HG03175 (cell line): ENCODE data around the gene TARDBP.
A peak's percentile ranks its signal among the peaks of the same experiment; 100 is the strongest.
"Not testable (repeated sequence)": the region's sequence is repeated elsewhere in the genome, so short reads cannot be mapped to it uniquely, and the experiment has no call there.

ENCODE experiments used
- ATAC-seq: cut with Tn5 transposase; IDR thresholded peaks from one replicate; pipeline ENCODE4 v1.9.1; 2021; ENCODE audit warnings: mild to moderate bottlenecking, moderate library complexity; ENCODE audit not compliant: unreplicated experiment

The TARDBP gene

DNA sequence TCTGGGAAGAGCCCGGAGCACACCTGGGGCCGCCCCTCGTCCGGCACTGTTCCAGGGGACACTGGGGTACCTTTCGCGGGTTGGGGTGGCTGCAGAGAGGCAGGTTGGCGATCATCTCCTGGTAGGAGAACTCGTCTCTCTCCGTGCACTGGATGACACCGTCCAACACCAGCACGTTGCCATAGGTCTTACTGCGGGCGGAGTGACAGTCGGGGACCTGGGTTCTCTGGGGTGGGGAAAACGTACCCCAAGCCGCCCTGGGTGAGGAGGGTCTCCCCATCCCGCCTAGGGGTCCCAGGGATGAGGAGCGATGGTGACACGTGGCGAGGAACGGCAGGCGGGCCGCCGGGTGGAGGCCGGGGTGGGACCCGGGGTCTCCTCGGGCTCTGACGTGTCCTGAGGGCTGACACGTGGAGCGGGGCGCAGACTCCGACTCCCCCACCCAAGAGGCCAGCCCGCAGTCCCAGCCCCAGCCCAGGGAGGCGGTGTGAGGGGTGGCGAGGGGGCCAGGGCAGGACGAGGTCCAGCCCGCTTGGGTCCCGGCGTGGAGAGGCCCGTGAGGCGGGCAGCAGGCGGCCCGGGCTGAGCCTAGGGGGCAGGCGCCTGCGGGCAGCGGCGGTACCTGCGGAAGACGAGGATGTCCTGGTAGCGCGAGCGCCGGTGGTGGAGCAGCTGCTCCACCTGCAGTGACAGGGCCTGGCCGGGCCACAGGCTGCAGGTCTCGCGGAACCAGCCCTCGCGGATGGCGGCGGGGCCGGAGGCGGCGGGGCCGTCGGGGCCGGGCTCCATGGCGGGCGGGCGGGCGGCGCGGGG lies 46.9 kb downstream of the TARDBP start:
- ATAC-seq: peak; percentile 22

DNA sequence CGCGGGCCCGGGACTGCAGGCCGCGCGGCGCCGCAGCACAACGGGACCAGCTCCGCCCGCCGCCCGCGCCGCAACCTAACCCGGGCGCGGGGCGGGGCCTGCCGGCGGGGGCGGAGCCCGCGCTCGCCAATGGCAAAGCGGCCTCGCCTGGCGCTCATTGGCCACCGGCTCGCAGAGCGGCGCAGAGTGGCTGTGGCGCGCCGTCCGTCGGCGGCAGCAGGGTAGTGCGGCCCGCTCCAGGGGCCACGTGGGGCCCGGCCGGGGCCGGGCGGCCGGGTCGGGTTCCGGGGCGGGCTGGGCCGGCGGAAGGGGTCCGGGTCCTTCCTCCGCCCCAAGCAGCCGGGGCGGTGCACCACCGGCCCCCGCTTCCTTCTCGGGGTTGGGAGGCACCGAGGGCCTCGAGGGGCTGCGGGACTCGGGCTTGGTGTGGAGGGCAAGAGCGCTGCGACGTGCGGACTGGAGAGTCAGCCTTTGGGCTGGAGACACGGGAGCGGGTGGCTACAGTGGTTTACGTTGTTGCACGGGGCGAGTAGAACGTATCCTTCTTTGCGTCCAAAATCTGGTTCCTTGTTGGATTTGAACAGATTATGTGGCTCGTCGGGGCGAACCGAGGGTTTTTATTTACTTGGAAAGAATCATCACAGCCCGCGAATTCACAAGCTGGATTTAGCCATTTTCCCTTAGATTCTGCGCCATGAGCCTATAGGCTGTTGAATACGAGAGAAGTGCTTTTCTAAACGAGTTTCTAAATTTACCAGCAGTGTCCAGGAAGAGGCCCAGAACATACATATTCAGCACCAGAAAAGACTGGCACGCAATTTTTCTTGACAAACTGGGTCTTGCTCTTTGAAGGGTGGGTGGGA lies 47.7 kb downstream of the TARDBP start, which contains the start of gene SRM:
Gene SRM, minus strand, starts transcription at position 51 of the 863 bp plus-strand sequence. CDS start 75 bp downstream, outside the sequence.
- peak; percentile 93 for ATAC-seq

GRCh38 chr1:11061652-11062365 lies 49.4 kb downstream of the TARDBP start:
- ATAC-seq: no peak

DNA sequence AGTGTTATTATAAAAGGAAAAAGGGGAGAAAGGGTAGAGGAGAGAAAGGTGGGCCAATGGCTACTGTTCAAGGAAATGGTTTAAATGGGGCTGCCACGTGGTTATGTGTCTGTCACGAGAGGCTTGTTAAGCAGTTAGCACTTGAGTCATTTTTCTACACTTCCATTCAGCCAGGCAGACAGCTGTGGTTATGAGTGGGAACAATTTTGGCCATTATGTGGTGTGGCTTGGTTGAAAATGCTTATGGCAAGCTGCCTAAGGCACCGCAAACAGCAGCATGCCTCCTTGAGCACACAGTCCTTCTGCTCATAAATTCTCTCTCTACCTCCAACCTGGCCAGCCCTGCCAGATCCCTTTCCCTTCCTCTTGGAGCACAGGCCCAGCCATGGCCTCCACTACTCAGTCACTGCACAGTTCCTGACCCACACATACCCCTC lies 50.5 kb downstream of the TARDBP start:
- ATAC-seq: no peak

GRCh38 chr1:11063937-11064537 lies 51.6 kb downstream of the TARDBP start:
- not testable (repeated sequence) for ATAC-seq

DNA sequence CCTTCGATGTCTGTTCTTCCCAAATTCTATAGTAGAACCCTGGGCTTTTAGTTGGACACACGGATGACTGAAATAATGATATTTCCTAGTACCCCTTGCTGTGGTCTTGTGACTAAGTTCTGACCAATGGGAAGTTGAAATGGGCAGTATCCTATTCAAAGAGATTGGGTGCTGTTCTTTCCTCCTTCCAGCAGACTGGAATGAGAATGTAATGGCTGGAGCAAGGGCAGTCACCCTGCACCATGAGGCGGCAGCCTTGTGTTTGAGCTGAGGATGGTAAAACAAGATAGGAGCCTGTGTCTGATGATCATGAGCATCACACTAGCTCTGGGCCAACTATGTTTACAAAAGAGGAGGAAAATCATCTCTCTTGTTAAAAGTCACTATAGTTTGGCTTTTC lies 52.5 kb downstream of the TARDBP start:
- no peak for ATAC-seq

- no peak for ATAC-seq
These were observed 53.3 kb downstream of the TARDBP start for GRCh38 chr1:11065796-11066195.

DNA sequence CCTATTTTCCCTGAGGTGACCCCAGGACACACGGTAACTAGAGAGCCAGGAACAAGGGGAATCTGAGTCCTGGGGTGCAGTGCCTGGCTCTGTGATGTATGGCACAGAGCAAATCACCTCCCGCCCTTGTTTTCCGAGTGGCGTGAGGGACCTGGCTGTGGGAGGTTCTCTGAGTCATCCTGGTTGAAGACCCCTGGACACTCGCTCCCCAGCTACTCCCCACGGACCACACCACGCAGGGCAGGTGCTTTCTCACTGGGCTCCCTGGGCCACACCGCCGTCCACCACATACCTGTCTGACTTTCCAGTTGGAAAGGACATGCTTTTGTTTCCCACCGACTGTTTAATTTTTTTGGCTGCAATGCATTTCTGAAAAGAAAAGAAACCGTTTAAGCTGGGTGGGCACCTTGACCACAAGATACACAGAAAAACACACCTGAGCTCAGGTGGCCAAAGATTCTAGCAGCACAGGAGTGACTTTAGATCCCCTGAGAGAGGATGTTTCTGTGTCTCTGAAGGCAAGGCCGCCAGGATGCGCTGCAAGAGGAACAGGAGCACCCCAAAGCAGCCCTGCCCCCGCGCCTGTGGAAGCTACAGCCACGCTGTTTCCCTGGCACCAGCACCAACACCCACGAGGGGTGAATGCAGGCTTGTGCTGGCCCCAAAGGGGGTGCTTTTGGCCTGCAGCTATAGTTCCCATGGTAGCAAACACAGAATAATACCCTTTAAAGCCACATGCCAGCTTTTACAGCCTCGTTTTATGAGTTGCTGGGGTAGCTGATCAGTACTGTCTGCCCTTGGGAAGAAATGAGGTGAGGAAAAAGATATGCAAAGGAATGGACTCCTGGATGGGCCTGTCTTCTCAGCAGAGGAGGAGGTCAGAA lies 55.5 kb downstream of the TARDBP start:
- no peak for ATAC-seq

GRCh38 chr1:11068600-11069473 lies 56.4 kb downstream of the TARDBP start:
- ATAC-seq: no peak

GRCh38 chr1:11070876-11071275 lies 58.4 kb downstream of the TARDBP start:
- ATAC-seq: no peak

DNA sequence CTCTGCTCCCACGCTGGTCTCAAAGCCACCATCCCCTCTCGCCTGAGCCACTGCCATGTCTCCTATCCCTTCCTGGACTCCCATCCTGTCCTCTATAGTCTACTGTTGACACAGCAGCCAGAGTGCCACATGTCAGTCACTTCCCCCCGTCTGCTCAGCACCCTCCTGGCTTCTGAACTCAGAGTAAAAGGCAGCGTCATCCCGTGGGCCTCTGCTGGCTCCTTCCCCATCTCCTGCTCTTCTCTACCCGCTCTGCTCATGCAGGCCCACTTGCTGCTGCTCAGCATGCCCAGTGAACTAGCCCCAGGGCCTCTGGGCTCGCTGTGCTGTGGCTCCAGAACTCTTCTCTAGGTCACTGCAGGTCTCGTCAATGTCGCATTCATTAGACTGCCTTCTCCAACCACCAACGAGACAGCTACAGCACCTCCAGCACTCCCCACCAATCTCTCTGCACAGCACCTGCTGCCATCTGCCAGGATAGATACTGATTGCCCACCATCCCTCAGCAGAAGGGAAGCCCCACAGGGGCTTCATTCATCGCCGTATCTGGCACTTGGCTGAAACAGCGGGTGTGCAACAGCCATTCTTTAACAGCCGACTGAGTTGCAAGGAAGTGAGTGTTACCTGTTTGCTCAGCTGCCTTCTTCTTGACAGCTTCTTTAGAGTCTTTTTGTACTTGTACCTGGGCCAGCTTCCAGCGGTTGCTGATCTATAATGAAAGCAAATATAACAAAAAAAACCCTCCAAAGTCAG lies 59.2 kb downstream of the TARDBP start:
- ATAC-seq: no peak

- ATAC-seq: no peak
These were observed 59.9 kb downstream of the TARDBP start for GRCh38 chr1:11072216-11072917.

DNA sequence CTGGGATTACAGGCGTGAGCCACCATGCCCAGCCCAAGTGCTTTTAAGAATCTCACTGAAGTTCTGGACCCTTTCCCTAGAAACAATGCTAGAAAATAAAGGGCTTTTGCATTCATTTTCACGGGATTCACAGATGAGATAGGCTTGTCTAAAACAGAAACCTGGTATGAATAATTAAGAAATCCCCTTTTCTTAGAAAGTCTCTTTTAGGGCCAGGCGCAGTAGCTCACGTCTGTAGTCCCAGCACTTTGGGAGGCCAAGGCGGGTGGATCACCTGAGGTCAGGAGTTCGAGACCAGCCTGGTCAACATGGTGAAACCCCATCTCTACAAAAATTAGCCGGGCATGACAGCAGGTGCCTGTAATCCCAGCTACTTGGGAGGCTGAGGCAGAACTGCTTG lies 60.9 kb downstream of the TARDBP start:
- ATAC-seq: not testable (repeated sequence)
